Activated T-cell treated with anti-CD3 and anti-CD28 coated beads for 4 hours (primary cell): ENCODE data around the gene ZNF547.
A peak's percentile ranks its signal among the peaks of the same experiment; 100 is the strongest.
"Not testable (repeated sequence)": the region's sequence is repeated elsewhere in the genome, so short reads cannot be mapped to it uniquely, and the experiment has no call there.

ENCODE experiments used
- DNase-seq: peaks from one replicate; pipeline ENCODE4 v3.0.0-alpha.2; 2020

Gene ZNF547

DNA sequence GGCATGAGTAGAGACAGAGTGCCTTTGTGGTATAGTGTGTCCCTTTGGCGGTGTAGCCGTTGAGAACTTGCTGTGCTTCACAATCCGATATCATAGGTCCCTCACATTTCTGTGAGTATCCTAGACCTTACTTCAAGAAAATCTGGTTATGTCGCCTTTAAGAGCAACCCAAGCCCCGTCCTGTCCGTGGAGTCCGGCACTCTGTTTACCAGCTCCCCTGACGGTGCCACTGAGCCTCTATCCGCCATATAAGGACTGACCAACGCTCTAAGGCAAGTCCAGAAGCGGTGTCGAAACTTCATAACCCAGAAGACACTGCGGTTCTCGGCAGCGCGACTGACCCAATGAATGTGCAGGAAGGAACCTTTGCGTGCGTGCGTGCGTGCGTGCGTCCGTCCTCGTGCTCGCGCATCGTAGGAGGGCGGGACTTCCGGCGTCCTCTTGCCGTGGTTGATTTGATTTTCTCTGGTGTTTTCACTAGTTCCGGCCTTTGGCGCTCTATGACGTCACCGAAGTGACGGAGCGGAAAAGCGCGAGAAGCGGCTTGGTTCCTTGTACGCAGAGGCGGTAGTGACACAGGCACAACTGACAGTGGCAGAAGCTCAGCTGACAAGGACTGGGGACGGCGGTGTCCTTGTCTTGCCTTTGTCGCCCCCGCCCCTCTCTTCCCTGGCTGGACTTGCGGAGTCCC, at the start of gene ZNF547, which contains the start of gene TRAPPC2B:
Gene ZNF547 (plus strand): TSS at position 555 of the 691 bp plus-strand sequence. CDS start 5,005 bp downstream, outside the sequence.
Gene TRAPPC2B (plus strand): TSS at position 555 of the 691 bp plus-strand sequence. CDS start 1,283 bp downstream, outside the sequence.
- peak; percentile 97 for DNase-seq

DNA sequence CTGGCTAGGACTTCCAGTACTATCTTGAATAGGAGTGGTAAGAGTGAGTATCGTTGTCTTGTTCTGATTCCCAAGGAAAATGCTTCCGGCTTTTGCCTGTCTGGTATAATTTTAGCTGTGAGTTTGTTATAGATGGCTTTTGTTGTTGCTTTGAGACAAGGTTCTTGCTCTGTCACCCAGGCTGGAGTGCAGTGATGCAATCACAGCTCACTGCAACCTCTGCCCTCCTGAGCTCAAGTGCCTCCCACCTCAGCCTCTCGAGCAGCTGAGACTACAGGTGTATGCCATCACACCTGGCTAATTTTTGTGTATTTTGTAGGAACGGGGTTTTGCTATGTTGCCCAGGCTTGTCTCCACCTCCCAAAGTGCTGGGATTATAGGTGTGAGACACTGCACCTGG, 49.2 kb upstream of the ZNF547 start:
- DNase-seq = no peak

DNA sequence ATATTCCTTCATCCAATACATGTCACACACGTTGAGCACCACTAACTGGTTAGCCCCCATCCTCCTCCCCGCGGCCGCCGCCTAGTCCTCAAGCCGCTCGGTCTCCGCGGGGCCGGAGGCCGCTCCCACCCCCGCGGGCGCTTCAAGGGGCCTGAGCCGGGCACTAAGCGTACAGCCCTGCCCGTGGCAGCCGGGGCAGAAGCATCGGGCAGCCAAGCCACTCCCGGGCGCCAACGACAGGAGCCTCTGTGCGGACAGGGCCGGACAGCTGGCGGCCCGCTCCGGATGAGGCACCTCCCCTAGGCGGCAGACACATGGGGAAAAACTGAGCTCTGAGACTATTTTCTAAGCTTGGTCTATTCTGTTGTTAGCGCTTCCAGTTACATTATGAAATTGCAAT, 45.8 kb upstream of the ZNF547 start:
- DNase-seq = no peak

GRCh38 chr19:57319869-57320179, 43.5 kb upstream of the ZNF547 start:
- DNase-seq = no peak

- peak; percentile 85 for DNase-seq
These were observed 42.9 kb upstream of the ZNF547 start, which contains the start of gene ZNF543 for GRCh38 chr19:57320180-57321084. Gene ZNF543, plus strand, starts transcription at chr19:57320472. Its CDS starts 382 bp downstream, at chr19:57320854.

DNA sequence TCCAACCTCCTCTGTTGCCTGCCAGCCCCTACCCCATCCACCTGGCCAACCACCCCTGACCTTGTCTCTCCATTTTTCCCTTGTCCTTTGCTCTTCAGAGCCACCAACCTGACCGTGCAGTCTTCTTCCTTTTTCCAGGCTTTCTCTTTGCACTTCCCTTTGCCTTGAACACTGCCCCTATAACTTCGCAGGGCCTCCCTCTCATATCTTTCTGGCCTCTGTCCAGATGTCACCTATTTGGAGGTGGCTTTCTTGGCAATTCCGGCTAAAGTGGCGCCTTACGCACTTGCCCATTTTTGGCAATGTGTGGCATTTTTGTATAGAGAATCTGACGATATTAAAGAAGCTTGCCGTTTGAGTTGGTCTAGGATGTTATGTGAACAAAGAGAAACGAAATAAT, 42.2 kb upstream of the ZNF547 start:
- DNase-seq = no peak

- no peak for DNase-seq
These were observed 41.6 kb upstream of the ZNF547 start for GRCh38 chr19:57321751-57322150.

DNA sequence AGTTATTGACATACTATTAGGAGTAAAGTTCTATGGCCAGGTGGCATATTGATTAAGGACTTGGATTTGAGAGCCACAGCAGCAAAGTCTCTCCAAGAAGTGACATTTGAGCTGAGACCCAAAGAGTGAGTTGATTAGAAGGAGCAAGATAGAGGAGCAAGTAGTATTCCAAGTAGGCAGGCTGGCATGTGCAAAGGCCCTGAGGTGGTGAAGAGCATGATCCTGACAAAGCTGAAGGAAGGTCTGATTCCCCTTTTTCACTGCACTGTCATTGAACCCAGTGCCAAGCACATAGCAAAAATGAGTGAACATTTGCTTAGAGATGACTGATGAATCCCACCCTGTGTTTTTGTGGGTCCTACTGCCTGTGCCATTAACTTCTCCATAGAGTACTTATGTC, 38.4 kb upstream of the ZNF547 start:
- no peak for DNase-seq

GRCh38 chr19:57327993-57328392, 35.4 kb upstream of the ZNF547 start:
- no peak for DNase-seq

DNA sequence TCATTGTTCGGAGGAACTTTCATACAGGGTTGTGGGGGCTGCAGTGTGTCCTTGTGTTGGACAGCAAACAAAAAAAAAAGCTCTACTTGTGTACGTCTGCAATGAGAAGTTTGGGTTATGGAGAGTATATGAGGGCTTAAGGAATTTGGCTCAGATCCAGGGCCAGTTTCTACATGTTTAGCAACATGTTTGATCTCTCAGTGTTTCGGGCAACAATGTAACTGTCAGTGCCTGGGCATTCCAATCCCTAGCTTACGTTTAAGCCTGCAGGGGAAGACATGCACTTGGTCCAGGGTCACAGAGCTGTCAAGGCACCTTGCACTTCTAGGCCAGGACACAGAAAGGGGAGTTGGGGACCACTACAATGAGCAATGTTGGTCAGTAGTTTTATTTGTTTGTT, 29.2 kb upstream of the ZNF547 start:
- no peak for DNase-seq

DNA sequence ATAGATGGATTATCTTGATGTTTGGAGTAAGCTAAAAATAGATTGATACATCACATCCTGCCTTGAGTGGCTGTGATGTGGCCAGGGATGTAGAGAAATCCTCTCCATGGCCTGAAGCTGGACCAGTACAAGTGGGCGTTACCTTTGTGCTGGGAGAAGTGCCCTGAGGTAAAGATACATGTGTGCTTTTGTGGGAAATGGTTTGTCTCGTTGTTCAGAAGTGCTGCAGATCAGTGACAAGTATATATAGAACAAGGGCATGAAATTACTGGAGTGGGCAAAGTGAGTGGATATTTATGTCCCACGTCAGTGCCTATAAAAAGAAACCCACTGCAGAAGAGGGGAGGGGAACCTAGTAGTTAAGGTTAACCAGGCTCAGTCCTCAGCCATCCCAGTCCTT, 24.5 kb upstream of the ZNF547 start:
- DNase-seq = no peak

DNA sequence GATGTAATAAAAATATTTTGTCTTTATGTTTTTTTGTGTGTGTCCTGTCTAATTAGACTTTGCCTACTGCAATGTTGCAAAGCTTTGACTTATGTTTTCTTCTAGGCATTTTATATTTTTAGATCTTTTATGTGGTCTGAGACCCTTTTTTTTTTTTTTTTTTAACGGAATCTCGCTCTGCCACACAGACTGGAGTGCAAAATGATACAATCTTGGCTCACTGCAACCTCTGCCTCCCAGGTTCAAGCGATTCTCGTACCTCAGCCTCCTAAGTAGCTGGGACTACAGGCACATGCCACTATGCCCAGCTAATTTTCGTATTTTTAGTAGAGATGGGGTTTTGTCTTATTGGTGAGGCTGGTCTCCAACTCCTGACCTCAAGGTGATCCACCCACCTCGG, 20.8 kb upstream of the ZNF547 start:
- no peak for DNase-seq

GRCh38 chr19:57348136-57348535, 15.2 kb upstream of the ZNF547 start:
- DNase-seq = no peak

DNA sequence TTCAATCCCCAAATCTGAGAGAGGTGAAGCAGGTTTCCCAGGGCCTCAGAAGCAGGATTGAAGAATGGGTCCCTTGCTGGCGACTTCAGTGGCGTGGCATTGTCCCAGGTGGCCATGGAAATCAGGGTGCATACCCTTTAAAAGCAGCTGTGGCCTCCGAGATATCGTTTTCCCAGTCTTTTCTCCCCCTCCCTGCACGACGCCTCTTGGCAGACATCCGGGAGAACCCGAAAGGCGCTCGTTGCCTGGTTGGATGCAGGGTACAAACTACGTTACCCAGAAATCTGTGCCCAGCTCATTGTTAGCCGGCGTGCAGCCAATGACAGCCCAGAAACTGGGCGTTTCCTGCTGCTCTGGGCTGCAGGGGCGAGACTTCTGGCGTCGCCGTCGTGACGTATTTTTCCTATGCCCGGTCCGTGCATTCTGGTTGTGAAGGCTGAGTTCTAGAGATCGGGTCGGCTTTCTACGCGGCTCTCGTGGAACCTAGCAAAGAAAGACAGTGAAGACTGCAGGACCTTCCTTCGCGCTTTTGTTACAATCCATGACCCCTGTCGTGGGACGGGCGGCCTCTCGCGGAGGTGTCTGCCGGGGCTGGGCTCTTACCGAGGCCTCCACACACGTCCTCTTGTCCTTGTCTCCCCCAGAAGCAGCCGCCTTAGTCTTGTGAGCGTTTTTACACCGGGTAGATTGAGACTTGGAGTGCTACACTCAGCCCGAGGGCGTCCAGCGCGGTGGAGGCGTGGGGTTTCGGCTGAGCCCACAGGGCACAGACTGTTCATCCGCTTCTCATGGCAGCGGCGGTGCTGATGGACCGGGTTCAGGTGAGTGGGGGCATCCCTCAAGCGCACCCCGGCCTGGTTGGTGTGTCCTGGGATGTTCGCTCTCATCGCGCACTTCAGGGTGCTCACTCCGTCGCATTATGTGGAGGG, 12.2 kb upstream of the ZNF547 start, which contains the start of gene ZNF304:
Gene ZNF304 (plus strand): TSS at position 395 of the 929 bp plus-strand sequence. CDS start 394 bp downstream, at position 789.
- DNase-seq = peak; percentile 72

DNA sequence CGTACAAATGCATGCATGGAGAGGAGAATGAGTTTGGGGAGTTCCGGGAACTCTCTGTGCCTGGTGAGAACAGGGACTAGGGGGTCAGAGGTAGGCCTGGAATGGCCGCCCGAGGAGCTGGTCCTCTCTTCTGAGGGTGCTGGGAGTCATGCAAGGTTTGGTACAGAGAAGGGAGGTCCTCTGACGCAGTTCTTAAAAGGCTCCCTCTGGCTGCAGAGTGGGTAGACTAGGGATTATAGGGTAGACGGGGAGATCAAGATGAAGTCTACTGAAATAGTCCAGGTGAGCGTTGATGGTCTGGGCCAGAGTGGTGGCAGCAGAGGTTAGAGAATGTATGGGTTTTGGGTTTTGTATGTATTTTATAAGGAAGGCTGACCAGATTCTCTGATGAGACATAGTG, 11.5 kb upstream of the ZNF547 start:
- no peak for DNase-seq

DNA sequence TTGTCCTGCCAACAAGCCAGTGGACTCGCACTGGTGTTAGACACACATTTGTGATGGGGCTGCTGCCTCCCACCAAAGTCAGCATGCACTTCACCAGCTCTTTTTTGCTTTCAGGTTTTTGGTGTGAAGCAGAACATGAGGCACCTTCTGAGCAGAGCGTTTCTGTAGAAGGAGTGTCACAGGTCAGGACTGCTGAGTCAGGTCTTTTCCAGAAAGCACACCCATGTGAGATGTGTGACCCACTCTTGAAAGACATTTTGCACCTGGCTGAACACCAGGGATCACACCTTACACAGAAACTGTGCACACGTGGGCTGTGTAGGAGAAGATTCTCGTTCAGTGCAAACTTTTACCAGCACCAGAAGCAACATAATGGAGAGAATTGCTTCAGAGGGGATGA, 7.4 kb upstream of the ZNF547 start:
- no peak for DNase-seq

GRCh38 chr19:57357406-57357805, 5.9 kb upstream of the ZNF547 start:
- DNase-seq = no peak

- no peak for DNase-seq
These were observed 4.1 kb upstream of the ZNF547 start for GRCh38 chr19:57359300-57359699.

DNA sequence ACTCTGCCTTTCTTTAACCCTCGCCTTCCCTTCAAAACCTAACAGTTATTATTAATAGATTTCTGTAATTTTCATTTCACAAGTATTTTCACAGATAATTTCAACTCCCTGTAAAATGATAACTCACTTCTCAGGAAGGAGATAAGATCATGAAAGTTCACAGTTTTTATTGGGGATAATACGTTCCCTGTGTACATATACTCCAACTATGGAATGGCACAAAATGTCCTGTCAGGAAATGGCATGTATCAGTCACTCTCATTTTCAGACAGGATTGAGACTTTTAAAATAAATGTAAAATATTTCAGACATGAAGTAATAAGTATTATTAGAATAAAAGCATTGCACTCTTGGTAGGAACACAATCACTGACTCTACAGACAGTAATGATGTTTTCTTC, 932 bp upstream of the ZNF547 start:
- no peak for DNase-seq

DNA sequence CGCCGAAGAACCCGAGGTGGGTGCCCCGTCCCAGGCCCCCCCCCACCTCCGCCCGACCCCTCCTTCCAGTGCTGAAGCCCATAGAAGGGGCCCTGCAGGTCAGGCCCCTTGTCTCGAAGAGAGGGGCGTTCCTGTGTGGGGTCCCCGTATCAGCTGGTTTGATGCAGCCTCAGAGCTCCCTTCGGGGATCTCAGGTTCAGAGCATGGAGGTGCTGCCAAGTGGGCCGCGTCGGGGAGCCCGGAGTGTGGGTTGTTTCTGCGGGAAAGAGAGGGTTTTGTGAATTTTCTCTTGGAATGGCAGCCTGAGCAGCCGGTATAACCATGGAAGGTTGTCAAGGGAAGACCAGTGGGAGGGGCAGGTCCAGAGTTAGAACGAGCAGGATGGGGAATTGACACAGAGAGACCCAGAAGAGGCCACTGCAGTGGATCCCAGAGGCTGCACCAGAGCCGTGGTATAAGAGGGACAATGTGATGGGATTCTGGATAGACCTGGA, 384 bp downstream of the ZNF547 start:
- no peak for DNase-seq

GRCh38 chr19:57366776-57367175, 3.4 kb downstream of the ZNF547 start:
- no peak for DNase-seq

DNA sequence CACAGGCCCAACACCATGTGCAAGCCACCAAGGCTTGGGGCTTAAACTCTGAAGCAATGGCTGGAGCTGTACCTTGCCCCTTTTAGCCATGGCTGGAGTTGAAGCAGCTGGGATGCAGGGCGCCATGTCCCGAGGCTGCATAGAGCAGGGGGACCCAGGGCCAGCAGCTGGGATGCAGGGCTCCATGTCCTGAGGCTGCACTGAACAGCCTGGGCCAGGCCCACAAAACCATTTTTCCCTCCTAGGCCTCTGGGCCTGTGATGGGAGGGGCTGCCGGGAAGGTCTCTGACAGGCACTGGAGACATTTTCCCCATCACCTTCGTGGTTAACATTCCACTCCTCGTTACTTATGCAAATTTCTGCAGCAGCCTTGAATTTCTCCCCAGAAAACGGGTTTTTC, 10.8 kb downstream of the ZNF547 start:
- no peak for DNase-seq

DNA sequence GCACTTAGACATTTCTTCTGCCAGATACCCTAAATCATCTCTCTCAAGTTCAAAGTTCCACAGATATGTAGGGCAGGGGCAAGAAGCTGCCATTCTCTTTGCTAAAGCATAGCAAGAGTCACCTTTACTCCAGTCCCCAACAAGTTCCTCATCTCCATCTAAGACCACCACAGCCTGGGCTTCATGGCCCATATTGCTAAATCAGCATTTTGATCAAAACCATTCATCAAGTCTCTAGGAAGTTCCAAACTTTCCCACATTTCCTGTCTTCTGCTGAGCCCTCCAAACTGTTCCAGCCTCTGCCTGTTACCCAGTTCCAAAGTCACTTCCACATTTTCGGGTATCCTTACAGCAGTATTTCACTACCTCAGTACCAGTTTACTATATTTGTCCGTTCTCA, 11.3 kb downstream of the ZNF547 start:
- not testable (repeated sequence) for DNase-seq
